NCI-H226 (cell line): ENCODE results near the gene GUCA2B.

ENCODE experiments used
- DNase-seq: peaks from one replicate; pipeline ENCODE4 v3.0.0-alpha.2; 2015

Gene GUCA2B

DNA sequence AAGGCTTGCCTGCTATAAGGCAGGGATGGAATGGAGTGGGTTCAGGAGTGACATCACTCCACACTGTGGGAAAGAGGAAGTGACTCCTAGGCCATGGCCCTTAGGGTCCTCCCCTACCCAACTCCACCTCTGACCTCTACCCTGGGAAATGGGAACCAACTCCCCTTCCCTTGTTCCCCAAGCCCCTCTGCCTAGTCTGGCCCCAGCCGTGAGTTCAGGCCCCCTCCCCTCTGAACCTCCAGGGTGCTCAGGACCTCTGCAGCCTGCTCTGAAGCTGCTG lies 15.1 kb downstream of the GUCA2B start:
- no peak for DNase-seq

- DNase-seq = no peak
These were observed 15.6 kb downstream of the GUCA2B start for GRCh38 chr1:42168763-42169162.

GRCh38 chr1:42170779-42171621 lies 17.8 kb downstream of the GUCA2B start:
- DNase-seq = no peak

DNA sequence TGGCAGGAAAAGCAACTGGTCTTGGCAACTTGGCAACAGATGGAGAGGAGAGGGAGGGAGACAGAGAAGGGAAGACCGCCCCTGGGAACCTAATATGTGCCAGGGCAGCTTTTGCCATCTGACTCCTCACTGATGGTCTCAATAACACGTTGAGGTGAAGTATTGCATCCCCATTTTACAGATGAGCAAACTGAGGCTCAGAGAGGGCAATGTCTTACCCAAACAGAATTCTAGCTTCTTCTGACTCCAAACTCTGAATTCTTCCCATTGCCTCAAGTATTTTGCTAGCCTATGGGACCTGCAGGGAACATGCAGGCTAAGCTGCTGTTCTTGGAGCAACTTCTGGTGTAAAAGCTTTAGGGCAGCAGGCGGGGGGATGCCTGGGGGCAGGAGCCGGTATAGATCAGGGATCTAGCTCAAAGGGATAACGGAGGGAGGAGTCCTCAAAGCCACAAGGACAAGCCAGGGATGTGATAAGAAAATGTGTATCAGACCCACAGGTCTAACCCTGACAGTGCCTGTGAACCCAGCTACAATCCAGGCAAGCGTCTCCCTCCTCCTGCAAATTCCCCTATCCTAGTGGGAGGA lies 18.6 kb downstream of the GUCA2B start:
- no peak for DNase-seq

DNA sequence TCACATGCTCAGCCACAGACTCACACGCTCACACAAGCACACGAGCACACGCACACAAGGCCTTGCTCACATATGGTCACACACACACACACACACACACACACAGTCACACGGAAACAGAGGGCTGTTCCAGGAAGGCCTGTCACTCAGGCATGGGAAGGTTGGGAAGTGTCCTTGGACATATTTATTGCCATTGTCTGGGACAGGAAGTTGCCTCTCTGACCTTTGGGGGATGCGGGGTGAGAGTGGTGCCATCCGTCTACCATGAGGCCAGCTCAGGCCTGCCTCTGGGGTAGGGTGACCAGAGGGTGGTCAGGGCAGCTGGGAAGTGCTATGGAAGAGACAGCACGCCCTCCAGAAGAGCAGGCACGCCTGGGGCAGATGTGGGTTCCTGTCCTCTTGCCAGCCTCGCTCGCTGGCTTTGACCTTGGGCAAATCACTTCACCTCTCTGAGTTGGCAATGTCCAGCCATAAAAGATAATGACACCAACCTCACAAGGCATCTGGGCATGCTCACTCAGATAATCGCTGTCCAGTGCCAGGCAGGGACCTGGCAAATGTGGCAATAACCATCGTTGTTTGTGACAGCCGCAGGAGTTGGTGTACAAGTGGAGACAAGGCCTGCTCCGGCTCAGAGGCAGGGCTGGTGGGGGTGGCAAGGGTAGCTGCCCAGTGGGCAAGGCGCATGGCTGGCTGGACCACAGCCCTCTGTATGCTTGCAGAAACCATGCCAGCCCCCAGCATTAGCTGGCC lies 19.3 kb downstream of the GUCA2B start:
- DNase-seq = no peak

- no peak for DNase-seq
These were observed 20.1 kb downstream of the GUCA2B start for GRCh38 chr1:42173155-42173933.

DNA sequence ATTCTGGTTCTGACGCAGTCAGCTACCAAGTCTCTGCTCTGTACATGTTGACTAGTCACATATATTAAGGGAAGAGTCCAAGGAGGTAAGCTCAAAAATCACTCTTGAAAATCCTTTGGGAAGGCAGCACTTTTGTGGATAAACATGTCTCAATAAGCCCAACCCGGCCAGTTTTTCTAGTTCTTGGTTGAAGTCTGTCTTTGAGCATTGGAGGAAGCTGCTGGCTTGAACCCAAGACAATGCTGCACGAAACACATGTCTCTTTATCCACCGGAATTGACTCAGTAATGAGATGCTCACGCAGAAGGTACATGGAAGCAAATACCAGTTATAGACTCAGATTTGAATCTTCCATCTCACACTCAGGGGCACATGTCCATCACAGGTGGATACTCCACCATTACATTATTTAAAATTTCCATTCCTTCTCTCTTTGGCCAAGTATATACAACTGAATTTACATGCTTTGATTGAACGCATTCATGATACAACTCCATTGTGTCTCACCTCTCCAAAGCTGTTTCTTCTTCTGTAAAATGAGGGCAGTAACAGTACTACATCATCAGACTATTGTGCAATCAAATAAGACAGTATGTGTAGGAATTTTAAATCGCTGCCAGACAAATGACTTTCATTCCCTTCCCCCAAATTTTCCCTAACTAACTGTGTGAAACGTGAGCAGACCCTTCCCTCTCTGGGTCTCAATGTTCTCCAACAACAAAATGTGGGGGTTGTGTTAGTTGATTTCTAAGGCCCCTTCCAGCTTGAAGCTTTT lies 20.9 kb downstream of the GUCA2B start:
- DNase-seq = no peak

DNA sequence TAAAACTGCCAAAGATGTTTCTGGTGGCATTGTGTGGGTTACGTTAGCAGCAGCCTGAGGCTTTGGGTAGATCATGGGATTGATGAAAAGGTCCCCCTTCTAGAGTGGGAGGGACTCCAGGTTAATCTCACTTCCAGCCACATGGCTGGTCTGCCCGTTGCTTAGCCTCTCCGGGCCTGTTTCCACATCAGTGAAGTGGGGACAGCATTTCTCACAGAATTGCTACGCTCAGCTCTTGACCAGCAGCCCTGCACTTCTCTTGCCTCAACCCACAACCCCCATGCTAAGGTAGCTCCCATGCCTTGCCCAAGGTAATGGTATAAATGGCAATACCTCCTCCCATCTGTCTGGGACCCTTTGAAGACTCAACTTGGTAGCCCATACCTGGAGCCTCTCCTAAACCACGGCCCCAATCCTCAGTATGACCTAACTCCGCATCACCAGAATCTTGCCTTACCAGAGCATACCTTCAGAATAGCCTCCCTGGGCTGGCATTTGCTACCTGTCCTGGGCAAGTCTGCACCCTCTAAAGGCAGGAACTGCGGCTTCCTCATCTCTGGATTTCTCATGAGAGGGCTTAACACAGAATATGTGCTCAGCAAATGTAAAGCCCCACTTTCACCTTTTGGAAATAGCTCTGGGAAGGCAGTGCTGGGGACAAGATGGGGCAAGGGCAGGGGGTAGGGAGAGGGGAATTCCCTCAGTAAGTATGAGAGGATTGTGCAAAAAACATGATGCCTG lies 22.3 kb downstream of the GUCA2B start:
- no peak for DNase-seq

GRCh38 chr1:42176902-42177519 lies 23.8 kb downstream of the GUCA2B start:
- DNase-seq = no peak

GRCh38 chr1:42177541-42177981 lies 24.4 kb downstream of the GUCA2B start:
- DNase-seq = peak; percentile 72

DNA sequence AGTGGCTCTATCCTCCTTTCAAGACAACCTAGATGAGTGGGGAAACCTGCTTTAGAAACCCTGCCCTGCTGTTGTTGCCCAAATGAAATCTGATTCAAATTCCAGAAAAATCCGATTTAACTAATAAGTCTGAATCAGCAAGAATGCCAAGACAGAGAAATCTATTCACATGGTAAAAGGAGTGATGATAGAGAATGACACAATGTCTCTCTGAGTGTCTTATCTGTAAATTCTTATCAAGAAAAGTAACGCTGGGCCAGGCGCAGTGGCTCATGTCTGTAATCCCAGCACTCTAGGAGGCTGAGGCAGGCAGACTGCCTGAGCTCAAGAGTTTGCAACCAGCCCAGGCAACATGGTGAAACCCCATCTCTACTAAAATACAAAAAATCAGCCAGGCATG lies 25.0 kb downstream of the GUCA2B start:
- DNase-seq = peak; percentile 76

DNA sequence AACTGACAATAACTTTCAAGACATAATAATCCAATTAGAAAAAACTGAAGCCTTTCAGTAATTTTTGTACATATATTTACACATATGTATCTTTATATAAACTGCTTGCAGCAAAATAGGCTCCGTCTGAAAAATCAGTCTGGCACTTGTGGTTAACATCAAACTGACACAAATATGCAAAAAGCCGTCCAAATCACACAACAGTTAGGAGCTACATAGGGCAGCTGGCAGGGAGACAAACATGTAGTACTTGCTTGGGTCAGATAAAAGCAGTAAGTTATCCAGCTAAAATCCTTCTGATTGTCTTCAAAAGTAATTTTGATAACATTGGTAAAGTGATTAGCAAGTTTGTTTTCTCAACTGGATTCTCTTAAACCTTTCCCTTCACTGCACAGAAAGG lies 26.1 kb downstream of the GUCA2B start:
- DNase-seq = peak; percentile 51

DNA sequence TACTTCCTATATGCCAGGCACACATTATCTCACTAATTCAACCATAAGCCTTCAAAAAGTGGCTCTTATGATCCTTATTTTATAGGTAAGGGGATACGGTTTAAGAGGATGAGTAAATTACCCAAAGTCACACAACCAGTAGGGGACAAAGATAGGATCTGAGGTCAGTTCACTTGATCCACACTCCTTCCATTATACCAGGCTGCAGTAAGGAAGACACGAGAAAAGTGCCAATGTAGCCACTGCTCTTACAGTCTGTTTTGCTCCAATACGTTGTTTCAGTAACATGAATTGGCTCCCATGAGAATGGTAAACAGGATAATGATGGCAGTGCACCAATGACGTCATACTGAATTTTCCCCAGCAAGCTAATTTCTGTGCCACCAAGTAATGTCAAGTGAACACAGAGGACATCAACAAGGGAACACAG lies 26.7 kb downstream of the GUCA2B start:
- no peak for DNase-seq

GRCh38 chr1:42181687-42182086 lies 28.5 kb downstream of the GUCA2B start:
- no peak for DNase-seq

GRCh38 chr1:42183210-42183956 lies 30.2 kb downstream of the GUCA2B start:
- no peak for DNase-seq

GRCh38 chr1:42183957-42184268 lies 30.7 kb downstream of the GUCA2B start:
- no peak for DNase-seq

- DNase-seq = no peak
These were observed 31.4 kb downstream of the GUCA2B start for GRCh38 chr1:42184616-42185015.

DNA sequence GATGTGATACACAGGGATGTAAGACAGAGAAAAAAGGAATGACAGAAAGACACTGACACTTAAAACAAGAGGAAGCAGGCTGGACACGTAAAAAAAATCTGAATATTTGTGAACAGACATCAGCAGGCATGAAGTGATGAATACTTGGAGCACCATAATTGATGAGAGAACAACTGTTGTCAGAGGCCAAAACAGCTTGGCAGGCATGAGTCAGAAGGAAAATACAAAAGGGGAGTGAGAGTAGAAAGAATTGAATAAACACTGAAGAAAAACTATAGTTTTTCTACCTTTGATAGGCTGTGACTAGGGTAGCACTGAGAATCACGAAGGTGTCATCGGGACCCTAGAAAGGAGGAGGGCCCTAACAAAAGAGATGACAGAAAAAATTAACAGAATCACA lies 32.9 kb downstream of the GUCA2B start:
- peak; percentile 56 for DNase-seq

DNA sequence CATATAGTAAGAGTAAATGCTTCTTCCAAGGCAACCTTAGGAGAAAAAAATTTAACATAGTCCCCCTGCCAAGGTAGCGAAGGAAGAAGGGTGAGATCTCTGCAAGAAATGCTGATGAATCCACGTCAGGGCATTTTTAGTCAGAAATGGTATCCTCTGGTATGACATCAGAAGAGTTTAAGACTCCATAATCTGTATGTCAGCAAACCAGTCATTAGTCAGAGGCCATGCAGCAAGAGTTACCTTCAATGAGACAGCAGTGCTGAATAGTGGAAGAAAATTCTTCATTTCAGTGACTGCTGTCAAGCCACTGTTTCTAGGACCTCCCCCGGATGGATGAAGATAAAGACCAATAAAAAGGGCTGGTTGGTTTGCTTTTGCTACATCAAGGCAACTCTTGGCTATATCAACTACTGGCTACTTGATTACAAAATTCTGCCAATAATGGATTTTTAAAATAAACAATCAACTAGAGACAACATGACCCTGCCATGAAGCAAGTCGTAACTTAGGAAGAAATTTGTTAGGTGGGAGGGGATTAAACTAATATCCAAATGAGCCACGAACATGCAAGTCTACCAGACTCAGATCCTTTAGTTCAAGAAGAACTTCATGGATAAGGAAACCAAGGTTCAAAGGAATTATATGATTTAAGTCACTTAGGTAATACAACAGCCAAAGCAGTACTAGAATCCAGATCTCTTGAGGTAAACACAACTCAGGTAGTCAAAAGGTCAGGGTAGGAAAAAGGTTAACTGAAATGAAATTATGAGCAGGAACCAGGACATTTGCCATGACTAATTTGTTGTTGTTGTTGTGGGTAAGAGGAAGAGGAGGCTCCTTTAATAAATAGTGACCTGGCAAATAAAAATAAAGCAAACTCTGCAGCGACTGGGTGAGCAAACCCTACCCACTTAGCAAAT lies 37.0 kb downstream of the GUCA2B start:
- DNase-seq = no peak
